ENCODE measurements around the gene PHF14.
A peak's percentile ranks its signal among the peaks of the same experiment; 100 is the strongest.

PHF14 gene

DNA sequence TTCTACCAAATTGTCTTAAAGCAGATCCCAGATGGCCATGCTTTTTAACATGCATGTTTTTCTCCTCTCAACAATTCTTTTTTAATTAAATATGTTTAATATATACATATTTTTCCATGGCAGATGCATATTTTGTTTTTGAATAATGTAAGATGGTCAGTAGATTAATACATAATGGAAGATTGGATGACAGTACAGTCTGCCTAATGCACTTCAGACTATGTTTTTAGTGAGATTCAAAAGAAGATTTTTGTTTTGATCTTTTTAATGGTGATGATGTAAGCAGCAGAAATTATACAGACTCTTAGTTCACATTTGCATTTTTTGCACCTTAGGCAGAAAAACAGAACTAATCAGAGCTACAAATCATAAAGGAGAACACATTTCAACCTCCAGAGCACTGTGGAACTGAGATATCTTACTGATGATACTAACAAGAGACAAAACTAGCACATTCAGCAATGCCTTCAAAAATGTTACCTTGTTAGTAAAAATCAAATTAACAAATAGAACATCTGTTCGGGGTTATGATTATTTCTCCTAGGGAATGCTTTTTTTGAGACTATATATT is 203.4 kb downstream of the PHF14 start:
- no peak for DNase-seq

GRCh38 chr7:11177793-11178192 is 204.1 kb downstream of the PHF14 start:
- DNase-seq, result no peak

GRCh38 chr7:11181590-11181989 is 207.9 kb downstream of the PHF14 start:
- DNase-seq, result no peak

DNA sequence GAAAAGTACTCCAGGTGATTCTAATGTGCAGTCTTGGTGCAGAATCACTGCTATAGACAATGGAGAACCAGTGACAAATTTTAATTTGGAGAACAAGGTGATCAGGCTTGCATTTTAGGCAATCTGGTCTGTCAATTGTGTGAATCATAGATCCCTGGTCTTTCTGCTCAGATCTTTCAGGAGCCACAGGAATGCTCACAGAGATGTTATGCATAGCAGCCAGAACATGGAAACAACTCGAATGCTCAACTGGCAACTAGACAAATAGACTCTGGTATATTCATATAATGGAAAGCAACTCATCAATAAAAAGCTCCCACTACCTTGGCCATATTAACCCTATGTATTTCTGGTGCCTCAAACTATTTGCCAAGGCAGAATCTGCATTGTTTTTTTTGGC is 209.1 kb downstream of the PHF14 start:
- no peak for DNase-seq

GRCh38 chr7:11185179-11185815 is 211.6 kb downstream of the PHF14 start:
- no peak for DNase-seq

DNA sequence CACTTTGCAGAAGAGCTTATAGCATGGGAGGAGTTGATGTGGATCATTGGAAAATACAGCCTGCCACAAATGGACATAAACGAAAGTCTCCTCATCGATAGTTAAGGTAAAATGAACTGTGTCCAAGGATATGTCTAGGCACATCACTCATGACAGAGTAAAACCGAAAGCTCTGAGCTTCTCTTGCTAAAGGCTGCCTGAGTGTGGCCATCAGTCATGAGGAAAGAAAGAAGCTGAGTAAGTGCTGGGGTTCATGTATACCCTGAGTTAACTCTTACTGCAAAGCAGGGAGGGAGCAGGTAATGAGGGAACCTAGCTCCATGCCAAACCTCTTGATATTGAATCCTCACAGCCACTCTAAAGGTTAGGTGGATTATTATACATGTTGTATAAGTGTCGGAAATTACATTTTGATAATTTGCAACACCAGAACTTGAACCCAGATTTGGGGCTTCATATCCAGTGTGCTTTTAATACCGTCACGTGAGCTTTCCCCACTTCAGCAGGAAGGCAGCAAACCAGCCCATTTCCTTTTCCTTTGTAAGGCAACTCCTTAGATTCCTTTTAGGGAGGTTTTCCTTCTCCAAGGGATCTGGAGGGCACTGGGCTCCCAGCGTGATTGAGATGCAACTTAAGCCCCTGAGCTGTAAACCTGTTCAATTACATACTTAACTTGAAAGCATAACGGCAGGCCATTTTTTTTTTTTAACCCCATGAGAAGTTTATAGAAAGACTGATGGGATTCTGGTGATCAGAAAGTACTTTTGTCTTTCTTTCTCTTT is 215.0 kb downstream of the PHF14 start:
- no peak for DNase-seq

- no peak for DNase-seq
Observed at GRCh38 chr7:11191081-11191480, 217.4 kb downstream of the PHF14 start.

DNA sequence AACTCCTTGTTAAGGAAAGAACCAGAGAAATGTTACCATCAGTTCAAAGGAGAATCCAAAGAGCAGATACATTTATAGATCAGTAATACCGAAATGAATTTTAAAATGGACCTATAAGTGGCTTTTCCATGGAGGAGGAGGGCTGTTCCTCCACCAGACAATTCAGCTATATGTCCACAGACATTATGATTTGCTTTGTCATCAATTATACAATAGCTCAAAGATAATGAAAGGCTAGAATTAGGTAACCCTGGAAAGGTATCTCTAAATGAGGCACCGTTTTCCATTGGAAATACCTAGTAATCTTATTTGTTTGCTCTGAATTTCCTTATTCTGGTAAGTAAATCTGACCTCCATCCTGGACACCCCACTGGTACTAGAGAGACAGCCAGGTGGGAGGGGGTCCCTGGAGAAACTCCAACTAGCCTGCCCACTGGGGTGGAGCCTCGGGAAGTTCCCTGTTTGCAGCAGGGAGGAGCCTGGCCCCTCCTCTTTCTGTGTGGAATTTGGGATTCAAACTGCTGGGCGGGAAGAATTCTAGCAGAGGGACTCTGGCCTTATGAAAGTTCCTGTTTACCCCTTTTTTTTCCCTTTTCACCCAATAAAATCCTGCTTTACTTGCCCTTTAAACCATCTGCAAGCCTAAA is 218.0 kb downstream of the PHF14 start:
- DNase-seq, result no peak

DNA sequence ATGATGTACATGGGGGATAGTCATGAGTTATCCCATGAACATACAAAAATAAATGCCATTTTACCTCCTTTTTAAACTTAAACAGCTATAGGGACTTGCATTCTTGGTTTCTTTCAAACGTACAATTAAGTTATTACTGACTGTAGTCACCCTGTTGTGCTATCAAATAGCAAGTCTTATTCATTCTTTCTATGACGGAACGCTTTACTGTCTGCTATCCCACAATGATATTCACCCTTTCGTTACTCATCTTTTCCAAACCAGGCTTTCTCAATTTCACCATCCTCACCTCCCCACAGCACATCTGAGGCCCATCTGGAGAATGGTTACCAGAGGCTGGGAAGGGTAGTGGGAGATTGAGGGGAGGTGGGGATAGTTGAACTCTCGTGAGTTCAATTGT is 218.8 kb downstream of the PHF14 start:
- no peak for DNase-seq

DNA sequence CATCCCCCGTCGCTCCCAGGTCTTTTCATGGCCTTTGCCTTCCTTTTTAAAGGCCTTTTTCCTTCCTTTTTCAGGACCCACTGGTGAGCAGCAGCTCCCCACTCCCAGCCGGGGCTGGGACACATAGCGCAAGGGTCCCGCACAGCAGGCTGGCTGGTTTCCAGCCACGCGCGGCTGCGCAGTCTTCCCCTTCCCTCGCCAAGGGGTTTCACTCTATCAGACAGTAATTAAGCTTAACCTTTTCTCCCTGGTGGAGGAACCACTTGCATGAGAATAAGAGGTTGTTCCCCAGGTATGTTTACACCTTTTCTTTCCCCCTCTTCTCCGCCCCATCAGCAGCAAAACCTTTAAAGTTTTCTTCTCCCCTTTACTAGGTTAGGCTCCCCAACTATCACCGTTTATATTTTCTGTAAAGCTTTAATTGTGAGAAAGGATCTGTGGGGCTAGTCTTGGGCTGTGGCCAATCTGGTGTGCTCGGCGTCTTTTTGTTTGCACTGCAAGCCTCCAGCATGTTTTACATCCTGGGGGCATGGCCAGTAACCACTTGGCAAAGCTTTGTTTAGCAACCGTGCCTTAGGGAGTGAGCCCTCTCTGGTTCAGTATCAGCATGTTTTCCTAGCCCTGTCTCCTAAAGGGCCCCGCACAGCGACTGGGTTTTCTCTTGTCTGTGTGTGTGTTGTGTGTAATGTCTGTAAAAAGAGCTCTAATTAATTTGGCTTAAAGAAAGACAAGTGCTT is 219.6 kb downstream of the PHF14 start:
- no peak for DNase-seq

DNA sequence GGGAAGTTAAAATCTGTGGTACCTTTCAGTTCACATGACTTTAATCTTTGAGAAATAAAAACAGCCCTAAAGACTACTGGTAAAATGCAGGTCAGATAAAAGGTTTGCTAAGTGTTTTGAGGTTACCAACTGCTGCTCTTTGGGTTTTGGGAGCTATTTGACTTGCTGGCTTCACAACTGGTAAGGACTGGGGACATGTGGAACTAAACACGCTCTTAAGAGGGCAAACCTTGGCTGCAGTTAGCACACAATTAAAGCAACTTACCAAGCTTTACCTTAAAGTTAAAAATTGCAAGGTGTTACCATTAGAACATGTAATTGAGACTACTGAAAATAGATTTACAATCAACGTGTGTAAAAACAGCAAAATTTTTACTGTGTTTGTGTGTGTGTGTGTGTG is 220.2 kb downstream of the PHF14 start:
- DNase-seq, result no peak

DNA sequence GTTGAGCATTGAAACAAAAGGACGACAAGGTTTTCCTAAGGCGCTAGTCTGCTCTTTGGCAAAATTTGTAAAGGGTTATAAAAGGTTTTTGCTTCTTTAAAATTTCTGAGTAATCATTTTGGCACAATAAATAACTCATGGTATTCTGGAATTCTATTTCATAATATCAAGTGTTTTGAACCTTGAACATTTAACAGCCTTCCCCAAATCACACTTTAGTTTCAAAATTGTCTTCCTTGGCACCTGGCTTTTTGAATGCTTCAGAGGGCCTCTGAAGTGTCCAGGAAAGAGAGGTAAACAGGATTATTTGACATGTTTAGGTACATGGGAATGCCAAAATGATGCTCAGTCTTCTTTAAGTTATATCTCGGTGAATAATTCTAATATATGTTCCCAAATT is 220.8 kb downstream of the PHF14 start:
- no peak for DNase-seq

DNA sequence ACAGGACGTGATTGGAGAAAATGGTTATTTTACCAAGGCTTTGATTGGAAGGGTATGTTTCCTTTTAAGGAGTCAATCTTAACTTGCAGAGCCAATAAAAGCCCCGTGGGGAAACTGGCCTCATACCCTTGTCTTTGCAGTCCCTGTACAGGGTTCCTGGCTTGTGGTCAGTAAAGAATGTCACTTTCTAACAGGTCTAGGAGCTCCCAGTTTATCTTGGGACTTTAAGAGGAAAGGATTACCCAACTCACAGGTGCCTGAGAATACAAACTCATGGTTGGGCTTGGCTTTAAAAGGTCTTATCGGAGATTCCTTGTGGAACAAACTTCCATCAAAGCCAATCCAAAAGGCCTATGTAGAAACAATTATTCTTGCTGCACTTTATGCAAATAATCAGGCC is 221.8 kb downstream of the PHF14 start:
- no peak for DNase-seq

- no peak for DNase-seq
Observed at GRCh38 chr7:11196143-11196542, 222.5 kb downstream of the PHF14 start.

DNA sequence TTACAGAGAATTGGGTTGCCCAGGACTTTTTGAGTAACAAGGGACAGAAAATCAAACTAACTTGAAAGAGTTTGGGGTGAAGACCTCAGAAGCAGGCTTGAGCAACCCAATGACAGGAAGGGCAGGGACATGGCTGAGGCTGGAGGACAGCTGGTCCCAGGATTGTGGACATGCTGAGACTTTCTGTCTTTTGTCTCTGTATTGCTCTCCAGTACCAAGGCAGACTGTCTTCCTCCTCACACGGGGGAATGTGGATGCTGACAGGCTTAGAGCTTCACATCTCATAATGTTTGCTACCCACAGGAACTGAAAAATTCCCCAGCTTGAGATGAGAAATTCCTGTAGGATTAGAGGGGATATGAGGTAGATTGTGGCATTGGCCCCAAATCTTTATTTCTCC is 229.6 kb downstream of the PHF14 start:
- DNase-seq, result no peak

- DNase-seq, result no peak
Observed at GRCh38 chr7:11203683-11204082, 230.0 kb downstream of the PHF14 start.

GRCh38 chr7:11206177-11206899 is 232.7 kb downstream of the PHF14 start:
- DNase-seq, result no peak

DNA sequence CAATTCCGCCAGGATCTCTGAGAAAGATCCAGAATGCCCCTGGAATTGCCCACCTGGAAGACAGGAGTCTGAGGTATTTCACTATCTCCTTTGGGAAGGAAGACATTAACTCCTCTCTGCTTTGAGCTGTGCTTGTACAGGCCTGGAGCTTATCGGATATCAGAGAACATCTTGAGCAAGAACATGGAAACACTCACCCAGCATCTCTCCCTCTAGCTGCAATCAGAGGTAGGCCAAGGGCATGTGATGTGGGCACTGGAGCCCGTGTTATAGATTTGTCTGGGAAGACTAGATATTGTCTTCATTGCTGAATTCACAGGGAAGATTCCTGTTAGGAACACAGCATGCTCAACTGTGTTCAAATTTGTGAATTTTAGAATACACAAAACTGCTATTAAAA is 233.9 kb downstream of the PHF14 start:
- no peak for DNase-seq

GRCh38 chr7:11208883-11209465 is 235.3 kb downstream of the PHF14 start:
- DNase-seq, result no peak

GRCh38 chr7:11210374-11210773 is 236.7 kb downstream of the PHF14 start:
- DNase-seq, result no peak

GRCh38 chr7:11212080-11212711 is 238.5 kb downstream of the PHF14 start:
- peak; percentile 56 for DNase-seq

DNA sequence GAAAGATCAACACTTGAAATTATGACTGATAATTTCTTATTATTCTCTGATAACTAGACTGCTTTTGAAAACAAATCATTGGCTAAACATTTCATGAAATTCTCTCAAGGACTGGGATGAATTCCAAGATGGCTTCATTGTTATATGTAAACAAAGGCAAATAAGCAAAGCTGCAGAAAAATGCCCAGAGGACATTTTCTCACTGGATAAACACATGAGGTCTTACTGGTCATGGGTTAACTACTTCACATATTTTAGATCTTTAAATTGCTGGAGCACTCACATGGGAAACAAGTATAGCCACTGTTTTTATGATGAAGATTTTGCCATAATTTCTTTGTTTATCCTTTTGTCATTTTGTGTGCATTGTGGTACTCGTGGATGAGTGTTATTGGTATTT is 239.1 kb downstream of the PHF14 start:
- DNase-seq, result no peak

Measured in activated CD4-positive, alpha-beta T cell treated with anti-CD3 and anti-CD28 coated beads for 48 hours (primary cell).